Measurements from ENCODE around the gene TOX3. TPM values are rescaled to one million over a fixed set of nuclear protein-coding genes. Genes with fewer than 3 reads are reported as not detected.

Gene TOX3
- total and polyA plus RNA-seq, 2 of the 13 experiments (the other 11 are each of a cell fraction or from before 2014, with no cell fraction given): 14.5 to 98.6 TPM

- TF ChIP-seq RNF219 (CRISPR knock-in tag; IDR thresholded peaks at IDR 0.05) (peak; percentile 76; the same call in 1 of the 2 replicates), MIER3 (CRISPR knock-in tag; IDR thresholded peaks at IDR 0.05; ENCODE audit: borderline replicate concordance) (peak; percentile 81; the same call in 1 of the 2 replicates), MIXL1 (CRISPR knock-in tag; IDR thresholded peaks at IDR 0.05) (peak; percentile 92), IRF9 (CRISPR knock-in tag; IDR thresholded peaks at IDR 0.05; ENCODE audit: borderline replicate concordance) (no peak), HNF4A (CRISPR knock-in tag; IDR thresholded peaks at IDR 0.05) (peak; percentile 97), RERE (CRISPR knock-in tag; IDR thresholded peaks at IDR 0.05; ENCODE audit: low read depth) (peak; percentile 77), PITX1 (CRISPR knock-in tag; IDR thresholded peaks at IDR 0.05) (peak; percentile 77), ZNF746 (CRISPR knock-in tag; IDR thresholded peaks at IDR 0.05) (no peak), ZSCAN5A (CRISPR knock-in tag; IDR thresholded peaks at IDR 0.05; ENCODE audit: borderline replicate concordance) (peak; percentile 78; the same call in 1 of the 2 replicates), HDAC2 (CRISPR knock-in tag; IDR thresholded peaks at IDR 0.05) (peak; percentile 91), KLF11 (CRISPR knock-in tag; IDR thresholded peaks at IDR 0.05) (0 out of 2 replicates have a peak, but pooled peaks have one; percentile 12), ZNF317 (CRISPR knock-in tag; IDR thresholded peaks at IDR 0.05) (peak; percentile 70; the same call in 1 of the 2 replicates), ZFP36L2 (CRISPR knock-in tag; IDR thresholded peaks at IDR 0.05) (no peak), ZNF800 (CRISPR knock-in tag; IDR thresholded peaks at IDR 0.05) (peak; percentile 33; the same call in 1 of the 2 replicates), GATA4 (IDR thresholded peaks at IDR 0.05; ENCODE audit: borderline replicate concordance, low read depth) (peak; percentile 83; the same call in 1 of the 2 replicates), KDM3A (CRISPR knock-in tag; IDR thresholded peaks at IDR 0.05; ENCODE audit: low read depth) (peak; percentile 57; the same call in 1 of the 2 replicates), YEATS4 (CRISPR knock-in tag; IDR thresholded peaks at IDR 0.05; ENCODE audit: borderline replicate concordance) (peak; percentile 69), HOXA7 (CRISPR knock-in tag; IDR thresholded peaks at IDR 0.05) (no peak)
Measured at GRCh38 chr16:52492789-52493357, 54.1 kb downstream of the TOX3 start (continued).
